HepG2 (cell line): Measurements from ENCODE around the gene NAALADL1. TPM values are rescaled to one million over a fixed set of nuclear protein-coding genes. Genes with fewer than 3 reads are reported as not detected.
A peak's percentile ranks its signal among the peaks of the same experiment; 100 is the strongest.

Source experiments
- AHDC1 ChIP-seq: sonication (generic); formaldehyde crosslinking; IDR thresholded peaks from 2 replicates; pipeline ENCODE4 v1.5.1; 2020; ENCODE audit warnings: mild to moderate bottlenecking, missing genetic modification reagents, borderline replicate concordance
- FOXO1 ChIP-seq: sonication (generic); formaldehyde crosslinking; IDR thresholded peaks from 2 replicates; pipeline ENCODE4 v1.4.0; 2020; ENCODE audit warnings: missing genetic modification reagents
- FOXP4 ChIP-seq: sonication (generic); formaldehyde crosslinking; IDR thresholded peaks from 2 replicates; pipeline ENCODE4 v1.4.0; 2020; ENCODE audit warnings: missing genetic modification reagents
- KDM2A ChIP-seq: sonication (generic); formaldehyde crosslinking; IDR thresholded peaks from 2 replicates; pipeline ENCODE4 v1.4.0; 2020; ENCODE audit warnings: low read depth, missing genetic modification reagents, borderline replicate concordance
- POLR2AphosphoS2 ChIP-seq: IDR thresholded peaks from 2 replicates; pipeline ENCODE4 v1.6.1; 2011; ENCODE audit warnings: low read depth, low read length, improper control_type of control experiment
- REXO4 ChIP-seq: sonication (generic); formaldehyde crosslinking; IDR thresholded peaks from 2 replicates; pipeline ENCODE4 v1.8.0; 2022; ENCODE audit warnings: missing genetic modification reagents, mild to moderate bottlenecking, borderline replicate concordance
- SIX4 ChIP-seq: sonication (generic); formaldehyde crosslinking; IDR thresholded peaks from 2 replicates; pipeline ENCODE4 v1.4.0; 2020; ENCODE audit warnings: missing genetic modification reagents
- SOX13 ChIP-seq, 3 experiments: fragments of 450-650 bp in 1 of 3; sonication (generic) in 1 of 3; formaldehyde crosslinking in 1 of 3; IDR thresholded peaks in 2 of 3; conservative IDR thresholded peaks in 1 of 3; 2 replicates each; pipeline versions ENCODE4 v1.5.0 to v1.6.1; 2016 to 2020; ENCODE audit warnings: antibody characterized with exemption in 1 of 3, mild to moderate bottlenecking in 1 of 3, missing compliant biosample characterization in 1 of 3, missing genetic modification reagents in 1 of 3, moderate library complexity in 1 of 3
- SOX5 ChIP-seq: IDR thresholded peaks from 2 replicates; pipeline ENCODE4 v1.6.1; 2016; ENCODE audit warnings: borderline replicate concordance
- ZFP37 ChIP-seq: sonication (generic); formaldehyde crosslinking; IDR thresholded peaks from 2 replicates; pipeline ENCODE4 v1.4.0; 2020; ENCODE audit warnings: missing genetic modification reagents, borderline replicate concordance
- ZNF362 ChIP-seq: sonication (generic); formaldehyde crosslinking; IDR thresholded peaks from 2 replicates; pipeline ENCODE4 v1.4.0; 2020; ENCODE audit warnings: missing genetic modification reagents, mild to moderate bottlenecking, borderline replicate concordance
- ZNF605 ChIP-seq: sonication (generic); formaldehyde crosslinking; IDR thresholded peaks from 2 replicates; pipeline ENCODE4 v1.8.0; 2022; ENCODE audit warnings: mild to moderate bottlenecking, missing genetic modification reagents
- ZXDC ChIP-seq: sonication (generic); formaldehyde crosslinking; IDR thresholded peaks from 2 replicates; pipeline ENCODE4 v1.5.0; 2020; ENCODE audit warnings: mild to moderate bottlenecking, missing genetic modification reagents
- polyA plus RNA-seq, 8 experiments: library from polyadenylated mRNA; depleted of rRNA in 3 of 8; stranded (reverse) in 7 of 8; unstranded in 1 of 8; fragments of >200 nt; fragmentation: Illumina TruSeq in 4 of 8; extraction: Trizol in 4 of 8; gene quantifications; 2 replicates each; pipeline versions ENCODE4 v1.2.1 to v1.2.3, GENCODE V29; 2011 to 2016; ENCODE audit warnings: low read depth in 4 of 8, missing spikeins in 1 of 8, mixed read lengths in 1 of 8; ENCODE audit not compliant: insufficient read depth in 1 of 8
- total RNA-seq, 5 experiments: library from RNA; depleted of rRNA; stranded (reverse); fragments of >200 nt; fragmentation: Illumina TruSeq; extraction: Trizol; gene quantifications; 2 replicates each; pipeline ENCODE4 v1.2.3, GENCODE V29; 2016; ENCODE audit warnings: low read depth in 1 of 5
- TF ChIP-seq, protein P1 (sequence below): IDR thresholded peaks from 2 replicates; pipeline ENCODE4 v1.6.1; 2016; ENCODE audit warnings: missing genetic modification reagents, missing compliant biosample characterization

The NAALADL1 gene
- total and polyA plus RNA-seq, 2 of the 13 experiments (the other 11 are each of a cell fraction or from before 2014, with no cell fraction given), result 9.3 to 33.9 TPM

- TF ChIP-seq ZNF362 (CRISPR knock-in tag) (0 out of 2 replicates have a peak, but pooled peaks have one; percentile 65), FOXO1 (CRISPR knock-in tag) (peak; percentile 66; the same call in 1 of the 2 replicates), ZNF605 (CRISPR knock-in tag) (peak; percentile 86; the same call in 1 of the 2 replicates), SIX4 (peak; percentile 64; the same call in 1 of the 2 replicates), SOX5 (CRISPR knock-in tag) (peak; percentile 64), FOXP4 (CRISPR knock-in tag) (peak; percentile 47), KDM2A (CRISPR knock-in tag) (peak; percentile 88), ZXDC (peak; percentile 75; the same call in 1 of the 2 replicates), POLR2AphosphoS2 (peak; percentile 66; the same call in 1 of the 2 replicates), AHDC1 (CRISPR knock-in tag) (peak; percentile 63; the same call in 1 of the 2 replicates), REXO4 (no peak), SOX13 (IDR thresholded peaks at IDR 0.05) (no peak), SOX13 (CRISPR knock-in tag; conservative IDR thresholded peaks at IDR 0.05 in 1 of 2, IDR thresholded peaks at IDR 0.05 in 1 of 2) (peak in 1 of 2 experiments; percentile 57; a peak in 2 of 4 replicates), ZFP37 (CRISPR knock-in tag) (no peak)
- TF ChIP-seq, protein P1, sequence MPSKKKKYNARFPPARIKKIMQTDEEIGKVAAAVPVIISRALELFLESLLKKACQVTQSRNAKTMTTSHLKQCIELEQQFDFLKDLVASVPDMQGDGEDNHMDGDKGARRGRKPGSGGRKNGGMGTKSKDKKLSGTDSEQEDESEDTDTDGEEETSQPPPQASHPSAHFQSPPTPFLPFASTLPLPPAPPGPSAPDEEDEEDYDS (CRISPR knock-in tag), result peak; percentile 62
Observed at GRCh38 chr11:65095974-65096806, 37.8 kb upstream of the NAALADL1 start, which contains the start of gene VPS51 (continued).
